Transverse colon (tissue), 4 donors: ENCODE results near the gene AHI1. TPM values are rescaled to one million over a fixed set of nuclear protein-coding genes. Genes with fewer than 3 reads are reported as not detected.

ENCODE experiments used
- DNase-seq: peaks from one replicate; pipeline ENCODE4 v3.0.0-alpha.2; 2019
- H3K27ac ChIP-seq, 4 donors: fragments of 200-600 bp; sonication (generic); 2 replicates each; pipeline ENCODE4 v1.5.1; 2016 to 2018; ENCODE audit warnings: inconsistent platforms in 4 of 4
- H3K27me3 ChIP-seq: fragments of 200-600 bp; sonication (generic); 2 replicates; pipeline ENCODE4 v1.5.1; 2017; ENCODE audit warnings: inconsistent platforms
- H3K36me3 ChIP-seq, 4 donors: fragments of 200-600 bp; sonication (generic); 2 replicates each; pipeline ENCODE4 v1.5.1; 2017 to 2019; ENCODE audit warnings: inconsistent platforms in 4 of 4
- H3K4me1 ChIP-seq, 4 donors: fragments of 200-600 bp; sonication (generic); 2 replicates each; pipeline ENCODE4 v1.5.1; 2017 to 2020; ENCODE audit warnings: inconsistent platforms in 4 of 4
- H3K4me3 ChIP-seq, 4 donors: fragments of 200-600 bp; sonication (generic); 1 replicate in 1 of 4; 2 replicates in 3 of 4; pipeline versions ENCODE4 v1.5.1 to v1.6.1; 2017 to 2019; ENCODE audit warnings: inconsistent platforms in 4 of 4
- H3K9me3 ChIP-seq, 2 donors: fragments of 200-600 bp; sonication (generic); 2 replicates each; pipeline ENCODE4 v1.5.1; 2017 to 2019; ENCODE audit warnings: inconsistent platforms in 2 of 2
- CTCF ChIP-seq, 5 experiments: fragments of 200-600 bp in 3 of 5; fragments of 450-650 bp in 2 of 5; sonication (generic) in 3 of 5; IDR thresholded peaks; 1 replicate in 2 of 5; 2 replicates in 3 of 5; pipeline ENCODE4 v1.5.1; 2016 to 2017; ENCODE audit warnings: antibody characterized with exemption in 5 of 5, inconsistent platforms in 3 of 5, mild to moderate bottlenecking in 2 of 5, moderate library complexity in 1 of 5
- EP300 ChIP-seq: sonication (generic); formaldehyde crosslinking; IDR thresholded peaks from one replicate; pipeline ENCODE4 v1.6.1; 2017; ENCODE audit warnings: antibody characterized with exemption, low read depth
- POLR2A ChIP-seq: fragments of 450-650 bp; IDR thresholded peaks from one replicate; pipeline ENCODE4 v1.6.1; 2016; ENCODE audit warnings: antibody characterized with exemption, mild to moderate bottlenecking, moderate library complexity
- POLR2AphosphoS5 ChIP-seq, 3 donors: sonication (generic); formaldehyde crosslinking; IDR thresholded peaks; one replicate each; pipeline ENCODE4 v1.6.1; 2016; ENCODE audit warnings: antibody characterized with exemption in 3 of 3
- WGBS, 2 donors: methylation state at CpG; one replicate each; pipeline ENCODE4 v1.1.5; 2018; ENCODE audit warnings: low coverage in 1 of 2; 5-methylcytosine and 5-hydroxymethylcytosine counted together
- in situ Hi-C, 4 donors: fragments of 200-750 bp; cut with MboI; loops; one replicate each; pipeline versions ENCODE4 v1.15.0 to v1.15.1; 2017; ENCODE audit warnings: low sequenced_read_pairs in 3 of 4, low pct_ligation_motif_present in 1 of 4, low pct_unique_long_range_greater_than_20kb in 1 of 4
- intact Hi-C: fragments of 100-400 bp; cut with DNase I; formaldehyde crosslinking; loops from one replicate; pipeline ENCODE4 v1.15.1; 2023; ENCODE audit warnings: low total_unique reads
- total RNA-seq, 4 donors: library from RNA; depleted of rRNA; stranded (reverse); fragments of >200 nt; gene quantifications; one replicate each; pipeline ENCODE4 v1.1.0, GENCODE V29; 2016

AHI1 gene
- total RNA-seq, 4 donors from 2014 or later = 16.2 to 119 (median 34.2) TPM

GRCh38 chr6:135268263-135268662 lies 229.3 kb downstream of the AHI1 start:
- WGBS, 2 donors = 87 to 100% methylated on average over 1 to 3 of the region's 3 CpGs
- intact Hi-C loops (no loop called here), in situ Hi-C loops (no loop called here)
- H3K9me3 ChIP-seq = no peaks in the 10 kb centered on the region
- H3K36me3 ChIP-seq = no peaks in the 10 kb centered on the region
- H3K4me3 ChIP-seq = no peak overlapping the region
- DNase-seq = no peak
- H3K27ac ChIP-seq = peak overlapping the region; percentile 67 to 89 (median 89)
- H3K4me1 ChIP-seq = peaks cover 8 to 70% (median 49%) of the 10 kb centered on the region in 4 donors
- H3K27me3 ChIP-seq = no peaks in the 10 kb centered on the region
- no peak for TF ChIP-seq CTCF (IDR thresholded peaks at IDR 0.05)
- TF ChIP-seq EP300 = no peak
- no peak for TF ChIP-seq POLR2AphosphoS5 (IDR thresholded peaks at IDR 0.05)
- TF ChIP-seq POLR2A = no peak

GRCh38 chr6:135267085-135267484 lies 230.5 kb downstream of the AHI1 start:
- Histone ChIP-seq H3K36me3 (no peaks in the 10 kb centered on the region), H3K27ac (peak overlapping the region; percentile 67 to 89 (median 89)), H3K4me3 (no peak overlapping the region), H3K27me3 (no peaks in the 10 kb centered on the region), H3K9me3 (no peaks in the 10 kb centered on the region), H3K4me1 (peaks cover 8 to 62% (median 48%) of the 10 kb centered on the region in 4 donors)
- intact Hi-C loops = no loop called here
- in situ Hi-C loops = no loop called here
- 33 to 50% methylated on average over 1 to 2 of the region's 2 CpGs for WGBS, 2 donors
- DNase-seq = peak; percentile 59
- TF ChIP-seq POLR2AphosphoS5 (IDR thresholded peaks at IDR 0.05) (peak in 2 of 3 donors; percentile 43 to 56), POLR2A (no peak), CTCF (IDR thresholded peaks at IDR 0.05) (peak in 1 of 5 experiments; percentile 6), EP300 (no peak)

- peak; percentile 38 for DNase-seq
- TF ChIP-seq POLR2AphosphoS5 (IDR thresholded peaks at IDR 0.05) (no peak), CTCF (IDR thresholded peaks at IDR 0.05) (no peak), POLR2A (no peak), EP300 (no peak)
- Histone ChIP-seq H3K27ac (peak overlapping the region; percentile 67 to 89 (median 89)), H3K27me3 (no peaks in the 10 kb centered on the region), H3K9me3 (no peaks in the 10 kb centered on the region), H3K4me1 (peaks cover 8 to 58% (median 43%) of the 10 kb centered on the region in 4 donors), H3K4me3 (no peak overlapping the region), H3K36me3 (no peaks in the 10 kb centered on the region)
- in situ Hi-C loops = no loop called here
- intact Hi-C loops = no loop called here
- 56 to 69% methylated on average over 8 of the region's 8 CpGs for WGBS, 2 donors
Observed at GRCh38 chr6:135266675-135267074, 230.9 kb downstream of the AHI1 start.

GRCh38 chr6:135265278-135265677 lies 232.3 kb downstream of the AHI1 start:
- Histone ChIP-seq H3K27me3 (no peaks in the 10 kb centered on the region), H3K27ac (peak overlapping the region; percentile 67 to 89 (median 89)), H3K4me1 (peaks cover 8 to 48% (median 39%) of the 10 kb centered on the region in 4 donors), H3K9me3 (no peaks in the 10 kb centered on the region), H3K36me3 (no peaks in the 10 kb centered on the region), H3K4me3 (no peak overlapping the region)
- TF ChIP-seq CTCF (IDR thresholded peaks at IDR 0.05) (peak in 1 of 5 experiments; percentile 14), POLR2AphosphoS5 (IDR thresholded peaks at IDR 0.05) (no peak)
- in situ Hi-C loops (no loop called here), intact Hi-C loops (no loop called here)
- WGBS, 2 donors = 87% methylated on average over 2 to 3 of the region's 3 CpGs
- DNase-seq = no peak
